AG09309 (cell line): ENCODE data around the gene FCHSD2.
A peak's percentile ranks its signal among the peaks of the same experiment; 100 is the strongest.
"Not testable (repeated sequence)": the region's sequence is repeated elsewhere in the genome, so short reads cannot be mapped to it uniquely, and the experiment has no call there.

Experiments used
- DNase-seq: peaks from one replicate; pipeline ENCODE4 v3.0.0-alpha.2; 2010; ENCODE audit warnings: low read depth
- H3K4me3 ChIP-seq: 2 replicates; pipeline ENCODE4 v1.5.1; 2011; ENCODE audit warnings: mild to moderate bottlenecking, low read depth, low read length, moderate library complexity; ENCODE audit not compliant: control insufficient read depth
- TF ChIP-seq, protein P1 (sequence below): IDR thresholded peaks from 2 replicates; pipeline ENCODE4 v1.5.1; 2011; ENCODE audit warnings: mild to moderate bottlenecking, low read depth, low read length, inconsistent platforms; ENCODE audit not compliant: insufficient read depth, control insufficient read depth; ENCODE audit errors: missing control alignments

The FCHSD2 gene

GRCh38 chr11:72831521-72832300 is 310.4 kb downstream of the FCHSD2 start:
- no peak overlapping the region for H3K4me3 ChIP-seq
- DNase-seq = no peak
- TF ChIP-seq, protein P1, sequence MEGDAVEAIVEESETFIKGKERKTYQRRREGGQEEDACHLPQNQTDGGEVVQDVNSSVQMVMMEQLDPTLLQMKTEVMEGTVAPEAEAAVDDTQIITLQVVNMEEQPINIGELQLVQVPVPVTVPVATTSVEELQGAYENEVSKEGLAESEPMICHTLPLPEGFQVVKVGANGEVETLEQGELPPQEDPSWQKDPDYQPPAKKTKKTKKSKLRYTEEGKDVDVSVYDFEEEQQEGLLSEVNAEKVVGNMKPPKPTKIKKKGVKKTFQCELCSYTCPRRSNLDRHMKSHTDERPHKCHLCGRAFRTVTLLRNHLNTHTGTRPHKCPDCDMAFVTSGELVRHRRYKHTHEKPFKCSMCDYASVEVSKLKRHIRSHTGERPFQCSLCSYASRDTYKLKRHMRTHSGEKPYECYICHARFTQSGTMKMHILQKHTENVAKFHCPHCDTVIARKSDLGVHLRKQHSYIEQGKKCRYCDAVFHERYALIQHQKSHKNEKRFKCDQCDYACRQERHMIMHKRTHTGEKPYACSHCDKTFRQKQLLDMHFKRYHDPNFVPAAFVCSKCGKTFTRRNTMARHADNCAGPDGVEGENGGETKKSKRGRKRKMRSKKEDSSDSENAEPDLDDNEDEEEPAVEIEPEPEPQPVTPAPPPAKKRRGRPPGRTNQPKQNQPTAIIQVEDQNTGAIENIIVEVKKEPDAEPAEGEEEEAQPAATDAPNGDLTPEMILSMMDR = peak; percentile 97

DNA sequence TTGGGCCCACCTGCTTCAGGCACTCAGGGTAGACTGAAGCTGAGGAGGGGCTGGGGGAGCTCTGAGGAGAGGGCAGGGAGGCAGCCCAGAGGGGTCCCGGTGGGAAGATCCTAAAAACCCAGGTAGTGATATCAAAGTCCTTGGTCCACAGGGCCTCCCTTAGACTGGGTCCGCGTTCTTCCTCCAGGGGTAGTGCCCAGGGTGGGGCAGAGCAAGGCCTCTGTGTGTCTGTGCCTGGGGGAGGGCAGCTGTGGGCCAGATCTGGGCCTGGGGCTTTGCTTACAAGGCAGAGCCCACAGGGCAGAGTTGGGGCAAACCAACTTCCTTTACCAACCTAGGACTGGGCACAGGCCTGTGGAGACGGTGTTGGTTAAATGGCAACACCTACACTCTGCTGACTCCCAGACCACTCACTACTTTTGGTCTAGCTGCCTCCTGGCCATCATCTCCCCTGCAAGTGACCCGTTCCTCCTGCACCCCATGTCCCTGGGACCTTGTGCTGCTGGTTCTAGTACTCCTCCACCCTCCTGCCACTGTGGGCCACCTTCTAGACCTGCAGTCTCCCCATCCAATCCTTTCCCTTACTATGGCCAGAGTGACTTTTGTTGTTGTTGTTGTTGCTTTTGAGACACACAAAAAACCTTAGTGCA is 312.1 kb downstream of the FCHSD2 start:
- DNase-seq = no peak
- H3K4me3 ChIP-seq = no peak overlapping the region
- TF ChIP-seq, protein P1 = no peak

GRCh38 chr11:72829178-72829577 is 312.9 kb downstream of the FCHSD2 start:
- no peak overlapping the region for H3K4me3 ChIP-seq
- DNase-seq = no peak
- TF ChIP-seq, protein P1 = no peak

- H3K4me3 ChIP-seq = no peak overlapping the region
- TF ChIP-seq, protein P1 = no peak
- DNase-seq = no peak
These were observed 313.4 kb downstream of the FCHSD2 start for GRCh38 chr11:72828692-72829101.

DNA sequence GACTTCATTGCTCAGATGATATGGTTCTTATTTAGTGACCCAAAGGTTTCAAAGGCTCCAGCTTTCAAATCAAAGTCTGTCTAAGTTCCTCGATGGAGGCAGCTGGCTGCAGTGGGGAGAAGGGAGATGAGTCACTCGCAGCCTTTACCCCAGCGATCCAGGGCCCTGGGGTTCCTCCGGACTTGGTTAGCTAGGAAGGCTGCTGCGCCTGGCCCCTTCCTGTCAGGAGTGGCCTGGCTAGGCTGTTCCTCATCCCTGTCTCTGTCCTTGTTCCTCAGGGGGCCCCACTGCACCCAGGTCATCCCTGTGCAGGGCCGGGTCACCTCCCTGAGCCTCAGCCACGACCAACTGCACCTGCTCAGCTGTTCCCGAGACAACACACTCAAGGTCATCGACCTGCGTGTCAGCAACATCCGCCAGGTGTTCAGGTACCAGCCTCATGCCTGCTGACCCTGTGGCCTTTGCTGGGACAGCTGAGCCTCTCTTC is 314.0 kb downstream of the FCHSD2 start:
- no peak overlapping the region for H3K4me3 ChIP-seq
- DNase-seq = no peak
- TF ChIP-seq, protein P1 = no peak

GRCh38 chr11:72827656-72828055 is 314.5 kb downstream of the FCHSD2 start:
- H3K4me3 ChIP-seq, DNase-seq: not testable (repeated sequence)

GRCh38 chr11:72826942-72827480 is 315.1 kb downstream of the FCHSD2 start:
- TF ChIP-seq, protein P1 = no peak
- DNase-seq = no peak
- no peak overlapping the region for H3K4me3 ChIP-seq
